Measurements from ENCODE around the gene ACP6. TPM values are rescaled to one million over a fixed set of nuclear protein-coding genes. Genes with fewer than 3 reads are reported as not detected.

Gene ACP6
- total RNA-seq, 4 donors from 2014 or later = 11.5 to 18.5 (median 14.2) TPM

GRCh38 chr1:147600119-147601111 lies 69.9 kb downstream of the ACP6 start:
- no peak for DNase-seq (ENCODE audit: low spot score in 2 of 2)
- no peak for TF ChIP-seq CTCF (IDR thresholded peaks at IDR 0.05)
- TF ChIP-seq POLR2A (IDR thresholded peaks at IDR 0.05) = no peak
- intact Hi-C loops (cut with DNase I; ENCODE audit: low total_unique reads) = no loop called here
- WGBS, 2 donors = 1 to 2% methylated on average over 34 to 38 of the region's 42 CpGs
- peak overlapping the region; percentile 55 for H3K4me3 ChIP-seq (ENCODE audit: low read depth, poor library complexity, severe bottlenecking)

- intact Hi-C loops (cut with DNase I; ENCODE audit: low total_unique reads) = no loop called here
- 0% methylated on average over 26 to 43 of the region's 80 CpGs for WGBS, 2 donors
- TF ChIP-seq CTCF (IDR thresholded peaks at IDR 0.05) (no peak), POLR2A (IDR thresholded peaks at IDR 0.05) (no peak)
- peak overlapping the region; percentile 55 for H3K4me3 ChIP-seq (ENCODE audit: low read depth, poor library complexity, severe bottlenecking)
- peak; percentile 95 to 99 for DNase-seq (ENCODE audit: low spot score in 2 of 2)
These were observed 70.8 kb downstream of the ACP6 start for GRCh38 chr1:147599362-147600118.

GRCh38 chr1:147598621-147599361 lies 71.5 kb downstream of the ACP6 start:
- DNase-seq (ENCODE audit: low spot score in 2 of 2) = peak; percentile 38 to 91
- no peak for TF ChIP-seq POLR2A (IDR thresholded peaks at IDR 0.05)
- no peak for TF ChIP-seq CTCF (IDR thresholded peaks at IDR 0.05)
- 5 to 6% methylated on average over 26 to 30 of the region's 30 CpGs for WGBS, 2 donors
- H3K4me3 ChIP-seq (ENCODE audit: low read depth, poor library complexity, severe bottlenecking) = peak overlapping the region; percentile 55
- intact Hi-C loops (cut with DNase I; ENCODE audit: low total_unique reads) = no loop called here

GRCh38 chr1:147597010-147597409 lies 73.3 kb downstream of the ACP6 start:
- intact Hi-C loops (cut with DNase I; ENCODE audit: low total_unique reads) = no loop called here
- TF ChIP-seq CTCF (IDR thresholded peaks at IDR 0.05) (no peak), POLR2A (IDR thresholded peaks at IDR 0.05) (no peak)
- DNase-seq (ENCODE audit: low spot score in 2 of 2) = no peak
- 84 to 89% methylated on average over 1 of the region's 1 CpG for WGBS, 2 donors
- H3K4me3 ChIP-seq (ENCODE audit: low read depth, poor library complexity, severe bottlenecking) = no peak overlapping the region

Other genes with a start within 250 kb of the ACP6 start
- 10 to 100 TPM in 3 of 4 donors, 1 to 10 TPM in 1; 6.9 to 15.3 (median 12.8) TPM for gene BCL9, start 129.0 kb downstream of the ACP6 start, total RNA-seq
- gene GJA5, start 90.1 kb upstream of the ACP6 start, total RNA-seq = 1 to 10 TPM; 2.0 to 6.6 (median 3.5) TPM
- not detected for gene GJA8, start 232.3 kb upstream of the ACP6 start, total RNA-seq